HG03457 (cell line): ENCODE data around the gene CMTM6.
"Not testable (repeated sequence)": the region's sequence is repeated elsewhere in the genome, so short reads cannot be mapped to it uniquely, and the experiment has no call there.

Source experiments
- ATAC-seq: cut with Tn5 transposase; IDR thresholded peaks from one replicate; pipeline ENCODE4 v1.9.1; 2021; ENCODE audit warnings: moderate number of reproducible peaks; ENCODE audit not compliant: unreplicated experiment

The CMTM6 gene

GRCh38 chr3:32500231-32500630, 2.4 kb downstream of the CMTM6 start:
- no peak for ATAC-seq

GRCh38 chr3:32499585-32499984, 3.1 kb downstream of the CMTM6 start:
- no peak for ATAC-seq

GRCh38 chr3:32498992-32499391, 3.7 kb downstream of the CMTM6 start:
- no peak for ATAC-seq

- no peak for ATAC-seq
These were observed 4.4 kb downstream of the CMTM6 start for GRCh38 chr3:32498252-32498651.

GRCh38 chr3:32495609-32496008, 7.0 kb downstream of the CMTM6 start:
- no peak for ATAC-seq

GRCh38 chr3:32495085-32495484, 7.6 kb downstream of the CMTM6 start:
- ATAC-seq = no peak

- ATAC-seq = peak; percentile 86
These were observed 8.9 kb downstream of the CMTM6 start for GRCh38 chr3:32493437-32494414.

GRCh38 chr3:32492684-32493436, 9.8 kb downstream of the CMTM6 start:
- no peak for ATAC-seq

- no peak for ATAC-seq
These were observed 14.1 kb downstream of the CMTM6 start for GRCh38 chr3:32488474-32489008.

- no peak for ATAC-seq
These were observed 14.7 kb downstream of the CMTM6 start for GRCh38 chr3:32487781-32488473.

- no peak for ATAC-seq
These were observed 18.2 kb downstream of the CMTM6 start for GRCh38 chr3:32484436-32484835.

- ATAC-seq = no peak
These were observed 18.9 kb downstream of the CMTM6 start for GRCh38 chr3:32483772-32484171.

GRCh38 chr3:32482693-32483092, 20.0 kb downstream of the CMTM6 start:
- ATAC-seq = no peak

GRCh38 chr3:32481791-32482631, 20.6 kb downstream of the CMTM6 start:
- no peak for ATAC-seq

GRCh38 chr3:32480604-32481003, 22.0 kb downstream of the CMTM6 start:
- no peak for ATAC-seq

GRCh38 chr3:32474201-32474600, 28.5 kb downstream of the CMTM6 start:
- ATAC-seq = no peak

GRCh38 chr3:32472151-32472550, 30.5 kb downstream of the CMTM6 start:
- not testable (repeated sequence) for ATAC-seq

GRCh38 chr3:32471246-32471645, 31.4 kb downstream of the CMTM6 start:
- ATAC-seq = no peak

GRCh38 chr3:32470362-32470761, 32.3 kb downstream of the CMTM6 start:
- ATAC-seq = no peak
